ENCODE measurements around the gene SPINT1.

GRCh38 chr15:40832903-40833302 is 10.9 kb upstream of the SPINT1 start:
- TF ChIP-seq CTCF (IDR thresholded peaks at IDR 0.05) (no peak), POLR2A (IDR thresholded peaks at IDR 0.05) (no peak)
